GM20431 (cell line): Measurements from ENCODE around the gene KYAT1.

Experiments used
- in situ Hi-C: fragments of 300-500 bp; cut with MseI, MboI; formaldehyde crosslinking; loops from one replicate; pipeline ENCODE4 v1.15.0; 2020; ENCODE audit warnings: low sequenced_read_pairs; ENCODE audit not compliant: unreplicated experiment

KYAT1 gene

GRCh38 chr9:128788445-128788844 lies 93.3 kb downstream of the KYAT1 start:
- in situ Hi-C loops = no loop called here

- in situ Hi-C loops = no loop called here
Observed at GRCh38 chr9:128787659-128788058, 94.1 kb downstream of the KYAT1 start.

- in situ Hi-C loops = no loop called here
Observed at GRCh38 chr9:128786681-128787601, 94.8 kb downstream of the KYAT1 start, which contains the start of gene TBC1D13. TBC1D13 (plus strand) TSS chr9:128787253; CDS start chr9:128787354, 101 bp downstream.

- in situ Hi-C loops = no loop called here
Observed at GRCh38 chr9:128785427-128785826, 96.3 kb downstream of the KYAT1 start.
